Activated B cell treated with CpG ODN at 0.5 μM for 24 hours (primary cell): ENCODE results near the gene TPP1. TPM values are rescaled to one million over a fixed set of nuclear protein-coding genes. Genes with fewer than 3 reads are reported as not detected.

ENCODE experiments used
- ATAC-seq: fragments of 200-7000 bp; cut with Tn5 transposase; one replicate; pipeline ENCODE4 v1.10.0; 2021; ENCODE audit warnings: low read depth, mild to moderate bottlenecking, moderate library complexity
- CTCF ChIA-PET: fragments of 350-600 bp; sonication (Branson Sonifier 250); formaldehyde crosslinking; loops from one replicate; lab custom pipeline; 2021; ENCODE audit warnings: antibody characterized with exemption; lab: Charles Lee
- POLR2A ChIA-PET: fragments of 350-600 bp; sonication (Branson Sonifier 250); formaldehyde crosslinking; loops from one replicate; lab custom pipeline; 2021; ENCODE audit warnings: antibody characterized with exemption; lab: Charles Lee
- DNase-seq: peaks from one replicate; pipeline ENCODE4 v3.0.0; 2022
- H3K27ac Mint-ChIP-seq: one replicate; pipeline ENCODE4 v1.8.0; 2020; ENCODE audit warnings: mixed read lengths
- H3K27me3 Mint-ChIP-seq: one replicate; pipeline ENCODE4 v1.8.0; 2021; ENCODE audit warnings: mixed read lengths
- H3K36me3 Mint-ChIP-seq: one replicate; pipeline ENCODE4 v1.8.0; 2021; ENCODE audit warnings: low read depth, mixed read lengths
- H3K4me1 Mint-ChIP-seq: one replicate; pipeline ENCODE4 v1.8.0; 2021; ENCODE audit warnings: mixed read lengths
- H3K4me3 Mint-ChIP-seq: one replicate; pipeline ENCODE4 v1.8.0; 2020; ENCODE audit warnings: mild to moderate bottlenecking, mixed read lengths
- H3K9me3 Mint-ChIP-seq: one replicate; pipeline ENCODE4 v1.8.0; 2020; ENCODE audit warnings: mixed read lengths
- intact Hi-C: fragments of 100-400 bp; cut with micrococcal nuclease; formaldehyde crosslinking; loops from one replicate; pipeline ENCODE4 v1.15.1; 2024
- total RNA-seq: library from RNA; stranded (reverse); gene quantifications from 2 replicates; pipeline ENCODE4 v1.2.3, GENCODE V29; 2022
- TF ChIP-seq, protein P1 (sequence below): fragments of 200-600 bp; IDR thresholded peaks from one replicate; pipeline ENCODE4 v1.8.0; 2022; ENCODE audit warnings: antibody characterized with exemption, mild to moderate bottlenecking

TPP1 gene
- total RNA-seq, 1 donor from 2014 or later: 123 TPM

- no peaks in the 10 kb centered on the region for H3K4me1 Mint-ChIP-seq
- ChIA-PET POLR2A (no interaction called here), CTCF (no interaction called here)
- no peaks in the 10 kb centered on the region for H3K36me3 Mint-ChIP-seq
- DNase-seq: no peak
- H3K27me3 Mint-ChIP-seq: no peaks in the 10 kb centered on the region
- no peak for ATAC-seq
- TF ChIP-seq, protein P1, sequence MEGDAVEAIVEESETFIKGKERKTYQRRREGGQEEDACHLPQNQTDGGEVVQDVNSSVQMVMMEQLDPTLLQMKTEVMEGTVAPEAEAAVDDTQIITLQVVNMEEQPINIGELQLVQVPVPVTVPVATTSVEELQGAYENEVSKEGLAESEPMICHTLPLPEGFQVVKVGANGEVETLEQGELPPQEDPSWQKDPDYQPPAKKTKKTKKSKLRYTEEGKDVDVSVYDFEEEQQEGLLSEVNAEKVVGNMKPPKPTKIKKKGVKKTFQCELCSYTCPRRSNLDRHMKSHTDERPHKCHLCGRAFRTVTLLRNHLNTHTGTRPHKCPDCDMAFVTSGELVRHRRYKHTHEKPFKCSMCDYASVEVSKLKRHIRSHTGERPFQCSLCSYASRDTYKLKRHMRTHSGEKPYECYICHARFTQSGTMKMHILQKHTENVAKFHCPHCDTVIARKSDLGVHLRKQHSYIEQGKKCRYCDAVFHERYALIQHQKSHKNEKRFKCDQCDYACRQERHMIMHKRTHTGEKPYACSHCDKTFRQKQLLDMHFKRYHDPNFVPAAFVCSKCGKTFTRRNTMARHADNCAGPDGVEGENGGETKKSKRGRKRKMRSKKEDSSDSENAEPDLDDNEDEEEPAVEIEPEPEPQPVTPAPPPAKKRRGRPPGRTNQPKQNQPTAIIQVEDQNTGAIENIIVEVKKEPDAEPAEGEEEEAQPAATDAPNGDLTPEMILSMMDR: no peak
- no peaks in the 10 kb centered on the region for H3K9me3 Mint-ChIP-seq
- no peak overlapping the region for H3K4me3 Mint-ChIP-seq
- intact Hi-C loops: no loop called here
- no peak overlapping the region for H3K27ac Mint-ChIP-seq
Observed at GRCh38 chr11:6637871-6638270, 18.6 kb upstream of the TPP1 start.

GRCh38 chr11:6636480-6636879, 17.3 kb upstream of the TPP1 start:
- ATAC-seq (no peak), DNase-seq (no peak)
- no peaks in the 10 kb centered on the region for H3K27me3 Mint-ChIP-seq
- CTCF ChIA-PET: interaction anchor here (1.0 kb wide), 1 partner anchor 131 kb away, joined by 3 read pairs; no protein-coding TSS in a partner anchor
- POLR2A ChIA-PET: no interaction called here
- TF ChIP-seq, protein P1: no peak
- intact Hi-C loops: no loop called here
- no peak overlapping the region for H3K4me3 Mint-ChIP-seq
- no peak overlapping the region for H3K27ac Mint-ChIP-seq
- no peaks in the 10 kb centered on the region for H3K4me1 Mint-ChIP-seq
- H3K9me3 Mint-ChIP-seq: no peaks in the 10 kb centered on the region
- H3K36me3 Mint-ChIP-seq: no peaks in the 10 kb centered on the region

- TF ChIP-seq, protein P1: no peak
- POLR2A ChIA-PET: no interaction called here
- ATAC-seq (no peak), DNase-seq (no peak)
- intact Hi-C loops: no loop called here
- H3K4me1 Mint-ChIP-seq: no peaks in the 10 kb centered on the region
- H3K27ac Mint-ChIP-seq: no peak overlapping the region
- H3K36me3 Mint-ChIP-seq: no peaks in the 10 kb centered on the region
- no peaks in the 10 kb centered on the region for H3K27me3 Mint-ChIP-seq
- CTCF ChIA-PET: no interaction called here
- H3K9me3 Mint-ChIP-seq: no peaks in the 10 kb centered on the region
- no peak overlapping the region for H3K4me3 Mint-ChIP-seq
Observed at GRCh38 chr11:6635082-6635932, 16.1 kb upstream of the TPP1 start.

GRCh38 chr11:6634534-6634933, 15.3 kb upstream of the TPP1 start:
- intact Hi-C loops: no loop called here
- Mint-ChIP-seq H3K27me3 (no peaks in the 10 kb centered on the region), H3K4me1 (no peaks in the 10 kb centered on the region), H3K27ac (no peak overlapping the region), H3K36me3 (no peaks in the 10 kb centered on the region), H3K9me3 (no peaks in the 10 kb centered on the region), H3K4me3 (no peak overlapping the region)
- ChIA-PET POLR2A (no interaction called here), CTCF (no interaction called here)
- no peak for ATAC-seq
- DNase-seq: no peak
- TF ChIP-seq, protein P1: no peak
